LNCaP clone FGC (cell line): ENCODE data around the gene ATF7IP2.

Experiments
- DNase-seq: peaks from one replicate; pipeline ENCODE4 v3.0.0-alpha.2; 2011; ENCODE audit warnings: low read depth
- H3K4me3 ChIP-seq: 2 replicates; pipeline ENCODE4 v1.5.1; 2011; ENCODE audit warnings: mild to moderate bottlenecking, low read depth, low read length, control low read depth
- TF ChIP-seq, protein P1 (sequence below): IDR thresholded peaks from 2 replicates; pipeline ENCODE4 v1.5.1; 2012; ENCODE audit warnings: mild to moderate bottlenecking; ENCODE audit not compliant: control insufficient read depth, insufficient read depth; ENCODE audit errors: extremely low read depth

ATF7IP2 gene

DNA sequence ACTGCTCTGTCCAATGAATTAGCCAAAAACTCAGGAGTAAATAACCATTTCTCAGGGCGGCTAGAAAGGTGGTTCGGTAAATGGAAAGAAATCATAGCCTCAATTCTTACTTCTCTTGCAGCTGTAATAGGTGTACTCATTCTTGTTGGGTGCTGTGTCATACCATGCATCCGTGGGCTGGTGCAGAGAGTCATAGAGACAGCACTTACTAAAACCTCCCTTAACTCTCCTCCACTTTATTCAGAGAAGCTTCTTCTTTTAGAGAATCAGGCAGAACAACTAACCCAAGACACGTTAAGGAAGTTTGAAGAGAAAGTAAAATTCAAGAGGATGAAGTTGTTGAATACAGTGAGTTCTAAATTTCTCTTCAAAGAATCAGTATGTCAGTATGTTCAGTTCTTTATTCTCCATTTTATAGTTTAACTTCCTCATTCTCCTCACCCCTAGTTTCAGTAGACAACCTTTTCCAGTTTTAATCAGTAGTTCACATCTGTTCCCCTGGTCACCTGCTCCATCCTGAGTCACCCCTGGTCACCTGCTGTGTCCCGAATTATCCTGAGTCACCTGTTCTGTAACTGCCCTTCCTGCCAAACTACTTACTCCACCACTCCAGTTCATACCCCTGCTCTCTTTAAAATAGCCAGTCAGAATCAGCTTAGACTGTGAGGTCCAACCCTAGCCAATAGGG lies 108.6 kb downstream of the ATF7IP2 start:
- no peak overlapping the region for H3K4me3 ChIP-seq
- no peak for DNase-seq
- TF ChIP-seq, protein P1, sequence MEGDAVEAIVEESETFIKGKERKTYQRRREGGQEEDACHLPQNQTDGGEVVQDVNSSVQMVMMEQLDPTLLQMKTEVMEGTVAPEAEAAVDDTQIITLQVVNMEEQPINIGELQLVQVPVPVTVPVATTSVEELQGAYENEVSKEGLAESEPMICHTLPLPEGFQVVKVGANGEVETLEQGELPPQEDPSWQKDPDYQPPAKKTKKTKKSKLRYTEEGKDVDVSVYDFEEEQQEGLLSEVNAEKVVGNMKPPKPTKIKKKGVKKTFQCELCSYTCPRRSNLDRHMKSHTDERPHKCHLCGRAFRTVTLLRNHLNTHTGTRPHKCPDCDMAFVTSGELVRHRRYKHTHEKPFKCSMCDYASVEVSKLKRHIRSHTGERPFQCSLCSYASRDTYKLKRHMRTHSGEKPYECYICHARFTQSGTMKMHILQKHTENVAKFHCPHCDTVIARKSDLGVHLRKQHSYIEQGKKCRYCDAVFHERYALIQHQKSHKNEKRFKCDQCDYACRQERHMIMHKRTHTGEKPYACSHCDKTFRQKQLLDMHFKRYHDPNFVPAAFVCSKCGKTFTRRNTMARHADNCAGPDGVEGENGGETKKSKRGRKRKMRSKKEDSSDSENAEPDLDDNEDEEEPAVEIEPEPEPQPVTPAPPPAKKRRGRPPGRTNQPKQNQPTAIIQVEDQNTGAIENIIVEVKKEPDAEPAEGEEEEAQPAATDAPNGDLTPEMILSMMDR = no peak

DNA sequence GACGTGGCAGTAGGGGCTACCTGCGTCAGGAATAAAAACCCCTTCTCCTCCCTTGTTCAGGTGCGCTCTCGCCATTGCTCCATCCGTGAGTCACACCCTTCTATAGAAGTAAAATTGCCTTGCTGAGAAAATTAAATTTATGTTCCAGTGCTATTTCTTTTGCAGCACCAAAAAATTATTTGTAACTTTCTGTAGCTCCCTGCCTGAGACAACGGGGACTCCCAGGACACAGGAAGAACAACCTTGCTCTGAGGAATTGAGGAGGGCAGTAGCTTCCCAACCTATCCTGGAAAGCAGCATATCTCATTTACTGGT lies 109.1 kb downstream of the ATF7IP2 start:
- no peak for DNase-seq
- no peak overlapping the region for H3K4me3 ChIP-seq
- TF ChIP-seq, protein P1 = no peak

DNA sequence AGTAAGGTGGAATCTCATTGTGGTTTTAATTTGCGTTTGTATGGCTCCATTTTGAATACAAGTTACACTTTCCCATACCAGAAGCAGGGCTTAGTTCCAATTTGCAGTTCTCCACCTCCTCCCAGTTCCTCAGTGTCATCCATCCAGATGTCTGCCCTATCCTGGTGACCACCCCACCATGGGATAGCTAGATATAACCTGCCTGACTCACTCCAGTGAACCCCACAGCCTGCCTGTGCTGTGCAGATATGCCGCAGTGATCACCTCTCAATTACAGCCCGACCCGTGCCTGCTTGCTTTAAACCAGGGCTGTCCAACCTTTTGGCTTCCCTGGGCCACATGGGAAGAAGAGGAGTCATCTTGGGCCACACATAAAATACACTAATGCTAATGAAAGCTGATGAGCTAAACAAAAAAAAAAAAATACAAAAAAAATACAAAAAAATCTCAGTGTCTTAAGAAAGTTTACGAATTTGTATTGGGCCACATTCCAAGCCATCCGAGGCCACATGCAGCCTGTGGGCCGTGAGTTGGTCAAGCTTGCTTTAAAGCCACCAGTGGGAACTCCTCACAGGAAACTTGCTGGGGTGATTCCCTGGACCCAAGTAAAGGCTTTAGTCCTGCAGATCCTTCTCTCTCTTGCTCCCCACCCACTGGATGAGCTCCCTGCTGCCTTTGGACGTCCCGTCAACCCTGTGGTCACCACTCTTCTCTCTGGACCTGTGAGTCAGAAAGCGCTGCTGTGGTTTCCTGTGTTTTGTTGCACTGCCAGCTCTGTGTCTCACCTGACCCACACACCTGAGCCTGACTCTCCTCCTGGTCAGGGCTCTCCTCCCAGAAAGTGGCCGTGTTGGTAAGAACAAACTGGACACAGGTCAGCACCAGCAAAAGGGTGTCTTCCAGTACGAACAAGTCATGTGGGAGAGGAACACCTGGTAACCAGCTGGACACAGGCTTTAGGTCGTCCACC lies 111.6 kb downstream of the ATF7IP2 start:
- DNase-seq = no peak
- H3K4me3 ChIP-seq = no peak overlapping the region
- TF ChIP-seq, protein P1 = no peak

DNA sequence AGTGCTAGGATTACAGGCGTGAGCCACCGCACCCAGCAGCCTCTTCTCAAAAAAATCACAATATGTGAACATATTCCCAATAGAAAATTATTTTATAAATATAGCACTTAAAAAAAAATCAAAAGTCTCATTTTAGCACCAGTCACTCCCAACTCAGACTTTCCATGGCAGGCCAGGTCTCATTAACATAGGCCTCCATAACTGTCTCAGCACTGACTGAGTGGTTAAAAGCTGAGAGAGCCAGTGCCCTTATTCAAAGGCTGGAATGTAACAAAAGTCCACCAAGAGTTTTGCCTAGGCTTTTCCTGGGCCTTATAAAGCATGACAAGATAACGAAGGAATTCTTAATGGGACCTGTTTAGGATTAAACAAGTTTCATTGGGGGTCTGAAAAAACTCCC lies 114.7 kb downstream of the ATF7IP2 start:
- H3K4me3 ChIP-seq = no peak overlapping the region
- DNase-seq = no peak
- TF ChIP-seq, protein P1 = no peak

DNA sequence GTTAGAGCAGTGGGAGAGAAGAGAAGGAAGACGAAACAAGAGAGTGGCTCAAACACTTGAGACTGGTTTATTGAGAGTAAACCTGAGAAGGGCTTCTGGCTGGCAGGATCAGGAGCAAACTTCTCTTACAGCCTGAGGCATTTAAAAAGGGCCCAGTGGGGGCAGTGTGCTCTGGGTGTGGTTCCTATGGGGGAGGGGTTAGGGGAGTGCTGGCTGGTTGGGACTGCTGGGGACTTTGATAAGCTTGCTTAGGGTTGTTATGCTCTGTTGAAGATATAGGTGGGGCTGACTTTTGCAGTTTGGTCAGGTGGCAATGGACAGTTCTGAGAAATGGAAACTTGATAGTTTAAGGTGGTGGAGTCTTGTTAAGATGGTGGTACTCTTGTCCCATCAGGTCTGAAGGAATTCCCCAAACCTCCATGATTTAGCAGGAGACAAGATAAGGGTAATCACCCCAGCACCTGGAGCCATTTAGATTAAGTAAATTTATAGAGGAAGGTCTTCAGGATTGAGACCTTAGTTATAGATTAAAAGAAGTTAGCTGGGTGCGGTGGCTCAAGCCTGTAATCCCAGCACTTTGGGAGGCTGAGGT lies 115.3 kb downstream of the ATF7IP2 start:
- no peak overlapping the region for H3K4me3 ChIP-seq
- no peak for DNase-seq
- TF ChIP-seq, protein P1 = no peak

DNA sequence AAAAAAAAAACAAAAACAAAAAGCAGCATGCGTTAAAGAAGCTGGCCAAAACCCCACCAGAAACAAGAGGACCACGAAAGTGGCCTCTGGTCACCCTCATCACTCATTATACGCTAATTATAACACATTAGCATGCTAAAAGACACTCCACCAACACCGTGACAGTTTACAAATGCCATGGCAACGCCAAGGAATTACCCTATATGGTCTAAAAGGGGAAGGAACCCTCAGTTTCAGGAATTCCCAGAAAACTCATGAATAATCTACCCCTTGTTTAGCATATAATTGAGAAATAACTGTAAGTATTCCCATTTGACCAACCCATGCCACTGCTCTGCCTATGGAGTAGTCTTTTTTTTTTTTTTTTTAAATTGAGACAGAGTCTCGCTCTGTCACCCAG lies 116.9 kb downstream of the ATF7IP2 start:
- TF ChIP-seq, protein P1 = no peak
- no peak overlapping the region for H3K4me3 ChIP-seq

More for the DNA sequence above, 116.9 kb downstream of the ATF7IP2 start:
- no peak for DNase-seq
